ENCODE data around the gene MAP3K10. TPM values are rescaled to one million over a fixed set of nuclear protein-coding genes. Genes with fewer than 3 reads are reported as not detected.

MAP3K10 gene
- total and polyA plus RNA-seq, 2 of the 13 experiments (the other 11 are each of a cell fraction or from before 2014, with no cell fraction given), result 3.4 to 5.0 TPM

DNA sequence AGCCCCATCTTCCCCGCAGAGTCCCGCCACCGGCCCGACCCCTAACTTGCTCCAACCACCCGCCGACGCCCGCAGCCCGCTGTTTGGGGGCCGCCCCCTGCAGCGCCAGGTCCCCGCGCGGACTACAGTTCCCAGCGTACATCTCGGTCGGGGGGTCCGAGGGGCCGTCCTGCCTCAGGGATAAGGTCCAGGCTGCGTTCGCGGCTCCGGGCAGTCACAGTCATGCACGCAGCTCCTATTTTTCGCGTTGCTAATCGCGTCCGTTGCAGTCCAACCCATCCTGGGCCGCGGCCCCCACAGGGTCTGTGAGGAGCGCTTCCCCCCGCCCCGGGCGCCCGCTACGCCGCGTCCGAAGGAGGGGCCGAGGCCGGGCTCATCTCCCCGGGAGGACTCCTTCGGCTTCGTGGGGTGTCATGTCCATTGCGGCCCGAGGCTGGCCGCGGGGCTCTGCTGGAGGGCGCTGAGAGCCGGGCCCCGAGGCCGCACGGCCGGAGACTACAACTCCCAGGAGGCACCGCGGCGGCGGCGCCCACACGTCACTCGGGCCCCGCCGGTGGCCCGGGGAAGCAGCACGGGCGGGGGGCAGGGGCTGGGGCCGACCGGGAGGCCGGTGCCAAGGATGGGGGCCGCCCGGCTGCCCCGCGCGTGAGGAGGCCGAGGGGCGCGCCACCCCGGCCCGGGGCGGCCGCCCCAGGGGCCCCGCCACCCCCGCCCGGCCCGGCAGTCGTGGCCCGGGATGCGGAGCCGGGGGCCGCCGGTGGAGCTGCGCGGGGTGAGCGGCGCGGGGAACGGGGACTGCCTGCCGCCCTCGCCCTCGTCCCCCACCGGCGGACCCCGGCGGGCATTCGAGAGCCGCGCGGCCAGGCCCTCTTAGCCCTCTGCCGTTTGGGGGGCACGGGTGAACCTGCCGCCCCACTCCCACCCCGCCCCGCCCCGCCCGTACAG is at the start of gene MAP3K10 (continued):
- TF ChIP-seq SIN3B (IDR thresholded peaks at IDR 0.05; ENCODE audit: low read length) (no peak), PHF8 (CRISPR knock-in tag; IDR thresholded peaks at IDR 0.05) (peak; percentile 93), ARNT (IDR thresholded peaks at IDR 0.05) (no peak), THRA (CRISPR knock-in tag; IDR thresholded peaks at IDR 0.05; ENCODE audit: borderline replicate concordance) (no peak), LBX2 (CRISPR knock-in tag; IDR thresholded peaks at IDR 0.05; ENCODE audit: borderline replicate concordance) (no peak), HIVEP1 (CRISPR knock-in tag; IDR thresholded peaks at IDR 0.05) (peak; percentile 85), ZBTB7B (CRISPR knock-in tag; IDR thresholded peaks at IDR 0.05) (peak; percentile 95), GATAD2A (CRISPR knock-in tag; IDR thresholded peaks at IDR 0.05) (no peak), NR1H2 (CRISPR knock-in tag; IDR thresholded peaks at IDR 0.05; ENCODE audit: borderline replicate concordance, low read depth) (0 out of 2 replicates have a peak, but pooled peaks have one; percentile 64), PHF20 (CRISPR knock-in tag; IDR thresholded peaks at IDR 0.05) (peak; percentile 50), PRMT3 (CRISPR knock-in tag; IDR thresholded peaks at IDR 0.05; ENCODE audit: borderline replicate concordance, low read depth) (no peak), ZNF180 (CRISPR knock-in tag; IDR thresholded peaks at IDR 0.05; ENCODE audit: borderline replicate concordance, low read depth) (no peak), ZNF646 (CRISPR knock-in tag; IDR thresholded peaks at IDR 0.05) (no peak), ZNF367 (CRISPR knock-in tag; IDR thresholded peaks at IDR 0.05; ENCODE audit: borderline replicate concordance) (no peak), FOXK2 (IDR thresholded peaks at IDR 0.05) (no peak), ZNF280B (CRISPR knock-in tag; IDR thresholded peaks at IDR 0.05; ENCODE audit: borderline replicate concordance) (peak; percentile 63; the same call in 1 of the 2 replicates)
- TF ChIP-seq, protein P1, sequence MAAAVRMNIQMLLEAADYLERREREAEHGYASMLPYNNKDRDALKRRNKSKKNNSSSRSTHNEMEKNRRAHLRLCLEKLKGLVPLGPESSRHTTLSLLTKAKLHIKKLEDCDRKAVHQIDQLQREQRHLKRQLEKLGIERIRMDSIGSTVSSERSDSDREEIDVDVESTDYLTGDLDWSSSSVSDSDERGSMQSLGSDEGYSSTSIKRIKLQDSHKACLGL (CRISPR knock-in tag; IDR thresholded peaks at IDR 0.05), result peak; percentile 72; the same call in 1 of the 2 replicates
- TF ChIP-seq, protein P2, sequence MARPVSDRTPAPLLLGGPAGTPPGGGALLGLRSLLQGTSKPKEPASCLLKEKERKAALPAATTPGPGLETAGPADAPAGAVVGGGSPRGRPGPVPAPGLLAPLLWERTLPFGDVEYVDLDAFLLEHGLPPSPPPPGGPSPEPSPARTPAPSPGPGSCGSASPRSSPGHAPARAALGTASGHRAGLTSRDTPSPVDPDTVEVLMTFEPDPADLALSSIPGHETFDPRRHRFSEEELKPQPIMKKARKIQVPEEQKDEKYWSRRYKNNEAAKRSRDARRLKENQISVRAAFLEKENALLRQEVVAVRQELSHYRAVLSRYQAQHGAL (CRISPR knock-in tag; IDR thresholded peaks at IDR 0.05; ENCODE audit: not compliant biosample characterization), result no peak

All from HepG2 (cell line).